OCI-M1 (cell line): ENCODE measurements around the gene HS6ST1.
"Not testable (repeated sequence)": the region's sequence is repeated elsewhere in the genome, so short reads cannot be mapped to it uniquely, and the experiment has no call there.

ENCODE experiments used
- DNase-seq: peaks from one replicate; lab custom pipeline; 2025; lab: John Stamatoyannopoulos, UW

The HS6ST1 gene

GRCh38 chr2:128268611-128269010, 50.1 kb downstream of the HS6ST1 start:
- DNase-seq: not testable (repeated sequence)

GRCh38 chr2:128268145-128268544, 50.5 kb downstream of the HS6ST1 start:
- DNase-seq: not testable (repeated sequence)

- not testable (repeated sequence) for DNase-seq
These were observed 51.0 kb downstream of the HS6ST1 start for GRCh38 chr2:128267649-128268048.

- not testable (repeated sequence) for DNase-seq
These were observed 51.5 kb downstream of the HS6ST1 start for GRCh38 chr2:128267197-128267596.

- not testable (repeated sequence) for DNase-seq
These were observed 52.2 kb downstream of the HS6ST1 start for GRCh38 chr2:128266463-128266862.

- not testable (repeated sequence) for DNase-seq
These were observed 53.1 kb downstream of the HS6ST1 start for GRCh38 chr2:128265608-128265993.

- DNase-seq: no peak
These were observed 53.6 kb downstream of the HS6ST1 start for GRCh38 chr2:128264881-128265607.

- no peak for DNase-seq
These were observed 54.8 kb downstream of the HS6ST1 start for GRCh38 chr2:128263902-128264331.

- no peak for DNase-seq
These were observed 56.1 kb downstream of the HS6ST1 start for GRCh38 chr2:128262315-128263253.

- no peak for DNase-seq
These were observed 57.2 kb downstream of the HS6ST1 start for GRCh38 chr2:128261245-128262128.

- DNase-seq: no peak
These were observed 58.2 kb downstream of the HS6ST1 start for GRCh38 chr2:128260239-128261138.

GRCh38 chr2:128259585-128259984, 59.1 kb downstream of the HS6ST1 start:
- DNase-seq: no peak

- DNase-seq: no peak
These were observed 60.5 kb downstream of the HS6ST1 start for GRCh38 chr2:128258218-128258617.

GRCh38 chr2:128252501-128252900, 66.2 kb downstream of the HS6ST1 start:
- no peak for DNase-seq

GRCh38 chr2:128252086-128252485, 66.6 kb downstream of the HS6ST1 start:
- DNase-seq: not testable (repeated sequence)

- DNase-seq: peak; percentile 43
These were observed 68.2 kb downstream of the HS6ST1 start for GRCh38 chr2:128250229-128251025.

GRCh38 chr2:128249555-128249954, 69.1 kb downstream of the HS6ST1 start:
- DNase-seq: no peak

- DNase-seq: peak; percentile 61
These were observed 72.9 kb downstream of the HS6ST1 start for GRCh38 chr2:128245813-128246212.

GRCh38 chr2:128241896-128242295, 76.8 kb downstream of the HS6ST1 start:
- no peak for DNase-seq
